Suppressor macrophage (primary cell): ENCODE measurements around the gene NPIPA5.
"Not testable (repeated sequence)": the region's sequence is repeated elsewhere in the genome, so short reads cannot be mapped to it uniquely, and the experiment has no call there.

Experiments used
- DNase-seq, 4 experiments: peaks; one replicate each; pipeline ENCODE4 v3.0.0-alpha.2; 2020 to 2022
- total RNA-seq, 17 experiments: gene quantifications; one replicate each; lab custom pipeline; 2026; ENCODE audit warnings: mixed read lengths in 6 of 17, inconsistent platforms in 3 of 17; lab: John Stamatoyannopoulos, UW

NPIPA5 gene
- total RNA-seq: 0 to 0.79 (median 0.17) reads per million in 17 experiments

GRCh38 chr16:15378194-15378593, at the start of gene NPIPA5:
NPIPA5 (minus strand) TSS chr16:15378294; CDS start chr16:15378294, 0 bp downstream.
- DNase-seq: not testable (repeated sequence)

- peak; percentile 71 to 82 (median 75) for DNase-seq
Observed at GRCh38 chr16:15427648-15428239, 49.6 kb upstream of the NPIPA5 start.

GRCh38 chr16:15426796-15427195, 48.7 kb upstream of the NPIPA5 start:
- DNase-seq: no peak

GRCh38 chr16:15425861-15426260, 47.8 kb upstream of the NPIPA5 start:
- DNase-seq: no peak

- DNase-seq: no peak
Observed at GRCh38 chr16:15422222-15422621, 44.1 kb upstream of the NPIPA5 start.

GRCh38 chr16:15421696-15422095, 43.6 kb upstream of the NPIPA5 start:
- not testable (repeated sequence) for DNase-seq

GRCh38 chr16:15418206-15418605, 40.1 kb upstream of the NPIPA5 start:
- no peak for DNase-seq

GRCh38 chr16:15417197-15417596, 39.1 kb upstream of the NPIPA5 start:
- no peak for DNase-seq

GRCh38 chr16:15415511-15415985, 37.5 kb upstream of the NPIPA5 start:
- DNase-seq: no peak

- DNase-seq: not testable (repeated sequence)
Observed at GRCh38 chr16:15409476-15409875, 31.4 kb upstream of the NPIPA5 start.

GRCh38 chr16:15407756-15408155, 29.7 kb upstream of the NPIPA5 start:
- not testable (repeated sequence) for DNase-seq

GRCh38 chr16:15404792-15405191, 26.7 kb upstream of the NPIPA5 start:
- DNase-seq: peak; percentile 80 to 93 (median 84)

- peak; percentile 49 to 80 (median 64) for DNase-seq
Observed at GRCh38 chr16:15404091-15404490, 26.0 kb upstream of the NPIPA5 start.

GRCh38 chr16:15403392-15403995, 25.4 kb upstream of the NPIPA5 start:
- peak; percentile 33 to 83 (median 58) for DNase-seq

- DNase-seq: no peak
Observed at GRCh38 chr16:15401972-15402371, 23.9 kb upstream of the NPIPA5 start.

- not testable (repeated sequence) for DNase-seq
Observed at GRCh38 chr16:15400314-15400713, 22.2 kb upstream of the NPIPA5 start.

GRCh38 chr16:15399317-15399716, 21.2 kb upstream of the NPIPA5 start:
- DNase-seq: no peak

- DNase-seq: no peak
Observed at GRCh38 chr16:15398618-15399316, 20.7 kb upstream of the NPIPA5 start.

GRCh38 chr16:15396948-15397594, 19.0 kb upstream of the NPIPA5 start:
- peak in 1 of 4 experiments; percentile 9 for DNase-seq

- DNase-seq: not testable (repeated sequence)
Observed at GRCh38 chr16:15396509-15396829, 18.4 kb upstream of the NPIPA5 start.

GRCh38 chr16:15395631-15396508, 17.8 kb upstream of the NPIPA5 start, which contains the start of gene MPV17L:
MPV17L (plus strand) TSS chr16:15395754; CDS start chr16:15395898, 144 bp downstream.
- peak; percentile 41 to 70 (median 56) for DNase-seq

- DNase-seq: not testable (repeated sequence)
Observed at GRCh38 chr16:15393025-15393424, 14.9 kb upstream of the NPIPA5 start.
